Psoas muscle (tissue), 8 donors: Measurements from ENCODE around the gene IKZF1. TPM values are rescaled to one million over a fixed set of nuclear protein-coding genes. Genes with fewer than 3 reads are reported as not detected.

Experiments
- ATAC-seq, 4 donors: fragments of 200-7000 bp; cut with Tn5 transposase; one replicate each; pipeline ENCODE4 v1.9.1; 2020; ENCODE audit warnings: moderate library complexity in 3 of 4, mild to moderate bottlenecking in 2 of 4
- DNase-seq, 2 donors: peaks; one replicate each; pipeline ENCODE4 v3.0.0-alpha.2; 2020
- H3K27ac ChIP-seq: fragments of 200-600 bp; one replicate; pipeline ENCODE4 v1.8.0; 2022
- H3K27me3 ChIP-seq, 3 donors: fragments of 200-600 bp in 1 of 3; one replicate each; pipeline versions ENCODE4 v1.6.1 to v1.8.0; 2013 to 2022; ENCODE audit warnings: low read length in 2 of 3, mild to moderate bottlenecking in 2 of 3, moderate library complexity in 1 of 3; ENCODE audit not compliant: insufficient read depth in 3 of 3
- H3K36me3 ChIP-seq, 2 donors: fragments of 200-600 bp in 1 of 2; one replicate each; pipeline versions ENCODE4 v1.6.1 to v1.8.0; 2013 to 2022; ENCODE audit warnings: low read depth in 1 of 2, mild to moderate bottlenecking in 1 of 2, moderate library complexity in 1 of 2; ENCODE audit not compliant: insufficient read depth in 1 of 2
- H3K4me1 ChIP-seq: fragments of 200-600 bp; one replicate; pipeline ENCODE4 v1.8.0; 2022
- H3K4me3 ChIP-seq: fragments of 200-600 bp; one replicate; pipeline ENCODE4 v1.8.0; 2022; ENCODE audit warnings: mild to moderate bottlenecking
- H3K9me3 ChIP-seq: fragments of 200-600 bp; one replicate; pipeline ENCODE4 v1.8.0; 2022
- CTCF ChIP-seq: fragments of 200-600 bp; IDR thresholded peaks from one replicate; pipeline ENCODE4 v1.8.0; 2022; ENCODE audit warnings: antibody characterized with exemption
- WGBS, 3 donors: extraction: QIAGEN DNeasy Blood & Tissue Kit; methylation state at CpG; one replicate each; pipeline versions ENCODE4 v1.1.6 to v1.1.7; 2013; 5-methylcytosine and 5-hydroxymethylcytosine counted together
- intact Hi-C, 2 donors: fragments of 100-400 bp; cut with DNase I; formaldehyde crosslinking; loops; one replicate each; pipeline versions ENCODE4 v1.11.0 to v1.14.2; 2022
- polyA plus RNA-seq, 3 donors: library from polyadenylated mRNA; stranded (reverse); fragments of 200-250 nt; gene quantifications; one replicate each; pipeline ENCODE4 v1.2.3, GENCODE V29; 2013
- total RNA-seq, 4 donors: library from RNA; stranded (reverse); fragmentation: NEBNext Ultra II Directional in 2 of 4; extraction: Animal tissue kit (Norgen Biotek cat#: 25700) in 2 of 4; gene quantifications; one replicate each; pipeline versions ENCODE4 v1.2.1 to v1.2.4, GENCODE V29; 2021 to 2023
- donor health status: healthy with polysubstance abuse.
- donor health status: DM: no; HTN: no; CAD: no; lungs with moderate emphysema.
- donor health status: Bipolar disorder and iron deficiency.
- donor health status: healthy.
- donor health status: DM: yes; HTN: yes; CAD: no.
- donor health status: DM: no; HTN: no; CAD: no.
- donor health status: DM: no; HTN: no; CAD: no.
- donor health status: DM: yes; HTN: yes; CAD: no.

Gene IKZF1
- total and polyA plus RNA-seq, 7 donors, result 0.18 to 2.0 (median 1.1) TPM

DNA sequence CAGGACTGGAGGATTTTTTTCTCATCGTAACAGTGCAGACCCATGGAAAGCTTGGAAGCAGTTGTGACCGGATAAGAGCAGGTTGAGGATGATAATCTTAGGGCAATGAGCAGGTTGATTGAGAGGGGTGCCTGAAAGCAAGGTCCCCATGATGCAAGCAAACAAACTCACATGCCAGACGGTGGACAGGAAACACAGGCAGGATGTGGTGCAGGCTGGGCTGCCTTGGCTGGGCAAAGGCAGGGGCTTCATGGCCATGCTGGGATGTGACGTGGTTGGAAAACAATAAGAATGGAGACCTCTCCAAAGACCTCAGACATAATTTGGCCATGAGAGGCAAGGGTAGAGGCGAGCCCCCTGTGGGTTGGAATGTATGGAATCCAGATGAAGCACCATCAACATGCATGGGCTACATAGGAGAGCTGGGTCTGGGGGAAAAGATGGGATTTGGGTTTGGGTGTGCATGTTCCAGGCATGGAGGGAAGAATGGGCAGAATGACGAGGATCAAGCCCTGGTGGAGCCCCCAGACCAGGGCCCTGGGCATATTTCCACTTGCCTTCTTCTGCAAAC, 58.3 kb downstream of the IKZF1 start:
- Histone ChIP-seq H3K27me3 (peaks cover 0 to 2% (median 0%) of the 10 kb centered on the region in 3 donors), H3K4me1 (no peaks in the 10 kb centered on the region)
- ATAC-seq, result no peak

DNA sequence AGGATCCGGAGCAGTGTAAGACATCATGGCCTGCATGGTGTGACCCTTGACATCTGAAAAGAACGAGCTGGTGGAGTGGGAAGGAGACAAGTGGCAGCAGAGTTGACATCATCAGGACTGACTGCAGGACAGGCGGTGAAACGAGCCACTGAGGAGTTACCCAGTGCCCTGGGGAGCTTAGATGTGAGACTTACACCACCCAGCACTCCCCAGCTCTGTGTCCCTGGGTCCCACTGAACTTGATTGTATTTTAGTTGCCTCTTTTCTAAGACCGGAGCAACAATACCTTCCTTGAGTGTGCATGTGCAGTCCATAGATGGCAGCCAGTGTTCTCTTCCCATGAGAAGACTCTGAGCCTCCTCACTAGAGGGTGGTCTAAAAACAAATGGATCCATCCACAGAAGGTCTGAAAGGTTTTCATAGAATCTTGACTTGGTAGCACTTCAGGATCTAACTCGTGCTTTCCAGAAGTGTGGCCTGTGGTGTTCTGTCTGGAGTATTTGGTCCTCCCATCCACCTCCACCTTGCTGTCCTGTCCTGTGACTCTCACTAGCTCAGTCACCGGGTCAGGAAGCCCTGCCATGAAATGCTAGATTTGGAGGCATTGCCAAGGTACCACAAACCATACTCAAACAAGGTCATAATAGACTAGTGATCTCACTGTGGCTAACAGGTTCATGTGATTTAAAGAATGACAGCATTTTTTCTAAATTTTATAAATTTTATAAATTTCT, 59.0 kb downstream of the IKZF1 start:
- WGBS, 3 donors, result 77 to 87% (median 78%) methylated on average over 7 of the region's 7 CpGs
- Histone ChIP-seq H3K36me3 (no peaks in the 10 kb centered on the region), H3K9me3 (no peaks in the 10 kb centered on the region), H3K27ac (no peak overlapping the region), H3K4me1 (no peaks in the 10 kb centered on the region), H3K27me3 (no peaks in the 10 kb centered on the region), H3K4me3 (no peak overlapping the region)
- DNase-seq (no peak), ATAC-seq (no peak)
- intact Hi-C loops, result no loop called here
- no peak for TF ChIP-seq CTCF

More for the DNA sequence above, 58.3 kb downstream of the IKZF1 start:
- no peak for DNase-seq
- Histone ChIP-seq H3K36me3 (no peaks in the 10 kb centered on the region), H3K4me3 (no peak overlapping the region), H3K27ac (no peak overlapping the region), H3K9me3 (no peaks in the 10 kb centered on the region)
- 65 to 74% (median 72%) methylated on average over 6 of the region's 6 CpGs for WGBS, 3 donors
- intact Hi-C loops, result no loop called here
- TF ChIP-seq CTCF, result no peak

DNA sequence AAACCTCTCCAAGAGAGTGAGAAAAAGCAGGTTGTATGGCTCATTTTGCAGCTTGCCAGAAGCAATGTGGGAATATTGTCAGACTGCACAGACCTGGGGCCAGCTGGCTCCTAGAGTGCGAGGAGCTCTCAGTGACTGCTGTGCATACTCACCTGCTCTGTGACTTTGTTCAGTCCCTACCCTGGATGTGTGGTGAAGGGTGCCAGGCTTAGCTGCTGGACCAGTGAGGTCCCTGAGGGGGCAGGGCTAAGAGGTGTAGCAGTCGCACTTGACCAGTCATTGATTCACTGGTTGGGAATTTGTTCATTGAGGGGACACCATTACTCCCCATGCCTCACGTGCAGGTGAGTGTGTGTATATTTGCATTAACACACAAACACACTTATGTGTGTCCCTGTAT, 60.1 kb downstream of the IKZF1 start:
- H3K36me3 ChIP-seq, result no peaks in the 10 kb centered on the region
- no peaks in the 10 kb centered on the region for H3K4me1 ChIP-seq
- intact Hi-C loops, result no loop called here
- H3K9me3 ChIP-seq, result peaks cover 5% of the 10 kb centered on the region
- no peak overlapping the region for H3K4me3 ChIP-seq
- 76 to 85% (median 80%) methylated on average over 3 of the region's 3 CpGs for WGBS, 3 donors
- ATAC-seq, result no peak
- TF ChIP-seq CTCF, result no peak
- DNase-seq, result no peak
- no peak overlapping the region for H3K27ac ChIP-seq
- H3K27me3 ChIP-seq, result no peaks in the 10 kb centered on the region

DNA sequence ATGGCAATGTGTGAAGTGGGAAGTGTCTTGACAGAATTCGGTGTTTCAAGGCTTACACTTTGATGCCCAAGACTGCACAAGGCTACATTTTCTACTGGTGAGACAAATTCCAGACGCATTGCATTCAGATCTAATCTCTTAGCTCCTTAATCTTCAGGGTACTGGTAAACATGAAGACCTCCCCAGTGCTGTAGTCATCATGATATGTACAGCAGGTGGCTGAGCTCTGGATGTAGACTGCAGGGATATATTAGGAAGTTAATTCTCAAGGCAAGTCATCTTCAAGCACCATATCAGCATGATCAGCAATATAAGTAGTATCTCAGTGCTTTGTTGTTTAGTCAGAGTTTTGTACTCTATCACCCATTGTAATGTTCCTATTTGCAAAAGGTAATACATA, 61.8 kb downstream of the IKZF1 start:
- no peaks in the 10 kb centered on the region for H3K27me3 ChIP-seq
- H3K9me3 ChIP-seq, result peaks cover 5% of the 10 kb centered on the region
- no peak for DNase-seq
- 57 to 68% (median 64%) methylated on average over 2 of the region's 2 CpGs for WGBS, 3 donors
- no peak overlapping the region for H3K27ac ChIP-seq
- H3K36me3 ChIP-seq, result no peaks in the 10 kb centered on the region
- no peak for TF ChIP-seq CTCF
- intact Hi-C loops, result no loop called here
- no peak for ATAC-seq
- H3K4me1 ChIP-seq, result no peaks in the 10 kb centered on the region
- H3K4me3 ChIP-seq, result no peak overlapping the region

GRCh38 chr7:50367100-50367499, 62.6 kb downstream of the IKZF1 start:
- no peak for TF ChIP-seq CTCF
- peaks cover 5% of the 10 kb centered on the region for H3K9me3 ChIP-seq
- H3K27me3 ChIP-seq, result no peaks in the 10 kb centered on the region
- ATAC-seq (no peak), DNase-seq (no peak)
- no peak overlapping the region for H3K27ac ChIP-seq
- no peaks in the 10 kb centered on the region for H3K4me1 ChIP-seq
- no peaks in the 10 kb centered on the region for H3K36me3 ChIP-seq
- WGBS, 3 donors, result 59 to 71% (median 67%) methylated on average over 2 of the region's 2 CpGs
- H3K4me3 ChIP-seq, result no peak overlapping the region
- intact Hi-C loops, result no loop called here
